HCT116 (cell line): ENCODE results near the gene TSC22D3.

ENCODE experiments used
- EZH2phosphoT487 ChIP-seq: fragments of 200-600 bp; IDR thresholded peaks from 2 replicates; pipeline ENCODE4 v1.6.1; 2018; ENCODE audit warnings: antibody characterized with exemption, borderline replicate concordance
- POLR2A ChIP-seq: IDR thresholded peaks from 2 replicates; pipeline ENCODE4 v1.7.0; 2011; ENCODE audit warnings: borderline replicate concordance; ENCODE audit not compliant: insufficient read depth, insufficient read length; ENCODE audit errors: extremely low read depth
- POLR2AphosphoS5 ChIP-seq: IDR thresholded peaks from 2 replicates; pipeline ENCODE4 v1.6.1; 2011; ENCODE audit warnings: mild to moderate bottlenecking, low read depth, low read length, moderate library complexity
- SIN3A ChIP-seq: IDR thresholded peaks from 2 replicates; pipeline ENCODE4 v1.6.1; 2012; ENCODE audit warnings: low read depth
- SP1 ChIP-seq: IDR thresholded peaks from 2 replicates; pipeline ENCODE4 v1.6.1; 2012; ENCODE audit warnings: low read depth
- SRF ChIP-seq: IDR thresholded peaks from 2 replicates; pipeline ENCODE4 v1.6.1; 2012; ENCODE audit warnings: low read depth
- YY1 ChIP-seq: IDR thresholded peaks from 2 replicates; pipeline ENCODE4 v1.6.1; 2011; ENCODE audit warnings: low read length, low read depth, moderate library complexity, mild to moderate bottlenecking; ENCODE audit not compliant: insufficient replicate concordance; ENCODE audit errors: extremely low read depth
- ZFX ChIP-seq: fragments of 450-650 bp; IDR thresholded peaks from 2 replicates; pipeline ENCODE4 v1.6.1; 2017
- TF ChIP-seq, protein P1 (sequence below), 3 experiments: fragments of 200-600 bp in 1 of 3; sonication (generic) in 1 of 3; IDR thresholded peaks in 2 of 3; conservative IDR thresholded peaks in 1 of 3; 2 replicates each; pipeline ENCODE4 v1.5.1; 2012 to 2017; ENCODE audit warnings: low read depth in 2 of 3, low read length in 2 of 3, antibody characterized with exemption in 1 of 3, borderline replicate concordance in 1 of 3, control low read depth in 1 of 3, mild to moderate bottlenecking in 1 of 3, mixed read lengths in 1 of 3, mixed run types in 1 of 3, moderate library complexity in 1 of 3; ENCODE audit not compliant: insufficient read depth in 1 of 3
- TF ChIP-seq, protein P2 (sequence below): IDR thresholded peaks from 2 replicates; pipeline ENCODE4 v1.6.1; 2012; ENCODE audit warnings: low read depth
- TF ChIP-seq, protein P3 (sequence below): IDR thresholded peaks from 2 replicates; pipeline ENCODE4 v1.6.1; 2012

DNA sequence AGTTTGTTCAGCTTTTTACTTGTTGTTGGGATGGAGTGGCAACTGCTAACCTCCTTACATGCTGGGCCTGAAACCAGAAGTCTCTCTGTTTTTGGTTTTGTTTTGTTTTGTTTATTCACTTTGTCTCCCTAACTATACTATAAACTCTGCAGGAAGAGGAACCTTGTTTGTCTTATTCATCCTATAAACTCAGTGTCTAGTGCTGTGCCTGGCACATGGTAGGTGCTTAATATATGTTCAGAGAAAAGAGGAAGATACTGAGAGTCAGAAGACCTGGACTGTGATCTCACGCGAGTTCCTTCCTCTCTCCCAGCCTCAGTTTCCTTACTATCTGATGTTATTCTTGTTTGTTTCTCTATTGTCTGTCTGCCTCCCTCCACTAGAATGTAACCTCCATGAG is 76.0 kb downstream of the TSC22D3 start:
- no peak for TF ChIP-seq POLR2A
- TF ChIP-seq, protein P1, sequence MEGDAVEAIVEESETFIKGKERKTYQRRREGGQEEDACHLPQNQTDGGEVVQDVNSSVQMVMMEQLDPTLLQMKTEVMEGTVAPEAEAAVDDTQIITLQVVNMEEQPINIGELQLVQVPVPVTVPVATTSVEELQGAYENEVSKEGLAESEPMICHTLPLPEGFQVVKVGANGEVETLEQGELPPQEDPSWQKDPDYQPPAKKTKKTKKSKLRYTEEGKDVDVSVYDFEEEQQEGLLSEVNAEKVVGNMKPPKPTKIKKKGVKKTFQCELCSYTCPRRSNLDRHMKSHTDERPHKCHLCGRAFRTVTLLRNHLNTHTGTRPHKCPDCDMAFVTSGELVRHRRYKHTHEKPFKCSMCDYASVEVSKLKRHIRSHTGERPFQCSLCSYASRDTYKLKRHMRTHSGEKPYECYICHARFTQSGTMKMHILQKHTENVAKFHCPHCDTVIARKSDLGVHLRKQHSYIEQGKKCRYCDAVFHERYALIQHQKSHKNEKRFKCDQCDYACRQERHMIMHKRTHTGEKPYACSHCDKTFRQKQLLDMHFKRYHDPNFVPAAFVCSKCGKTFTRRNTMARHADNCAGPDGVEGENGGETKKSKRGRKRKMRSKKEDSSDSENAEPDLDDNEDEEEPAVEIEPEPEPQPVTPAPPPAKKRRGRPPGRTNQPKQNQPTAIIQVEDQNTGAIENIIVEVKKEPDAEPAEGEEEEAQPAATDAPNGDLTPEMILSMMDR (IDR thresholded peaks at IDR 0.05 in 2 of 3, conservative IDR thresholded peaks at IDR 0.05 in 1 of 3; ENCODE audit: borderline replicate concordance in 1 of 3, insufficient read depth in 1 of 3, low read depth in 2 of 3, low read length in 2 of 3): no peak
- no peak for TF ChIP-seq ZFX
- TF ChIP-seq, protein P2, sequence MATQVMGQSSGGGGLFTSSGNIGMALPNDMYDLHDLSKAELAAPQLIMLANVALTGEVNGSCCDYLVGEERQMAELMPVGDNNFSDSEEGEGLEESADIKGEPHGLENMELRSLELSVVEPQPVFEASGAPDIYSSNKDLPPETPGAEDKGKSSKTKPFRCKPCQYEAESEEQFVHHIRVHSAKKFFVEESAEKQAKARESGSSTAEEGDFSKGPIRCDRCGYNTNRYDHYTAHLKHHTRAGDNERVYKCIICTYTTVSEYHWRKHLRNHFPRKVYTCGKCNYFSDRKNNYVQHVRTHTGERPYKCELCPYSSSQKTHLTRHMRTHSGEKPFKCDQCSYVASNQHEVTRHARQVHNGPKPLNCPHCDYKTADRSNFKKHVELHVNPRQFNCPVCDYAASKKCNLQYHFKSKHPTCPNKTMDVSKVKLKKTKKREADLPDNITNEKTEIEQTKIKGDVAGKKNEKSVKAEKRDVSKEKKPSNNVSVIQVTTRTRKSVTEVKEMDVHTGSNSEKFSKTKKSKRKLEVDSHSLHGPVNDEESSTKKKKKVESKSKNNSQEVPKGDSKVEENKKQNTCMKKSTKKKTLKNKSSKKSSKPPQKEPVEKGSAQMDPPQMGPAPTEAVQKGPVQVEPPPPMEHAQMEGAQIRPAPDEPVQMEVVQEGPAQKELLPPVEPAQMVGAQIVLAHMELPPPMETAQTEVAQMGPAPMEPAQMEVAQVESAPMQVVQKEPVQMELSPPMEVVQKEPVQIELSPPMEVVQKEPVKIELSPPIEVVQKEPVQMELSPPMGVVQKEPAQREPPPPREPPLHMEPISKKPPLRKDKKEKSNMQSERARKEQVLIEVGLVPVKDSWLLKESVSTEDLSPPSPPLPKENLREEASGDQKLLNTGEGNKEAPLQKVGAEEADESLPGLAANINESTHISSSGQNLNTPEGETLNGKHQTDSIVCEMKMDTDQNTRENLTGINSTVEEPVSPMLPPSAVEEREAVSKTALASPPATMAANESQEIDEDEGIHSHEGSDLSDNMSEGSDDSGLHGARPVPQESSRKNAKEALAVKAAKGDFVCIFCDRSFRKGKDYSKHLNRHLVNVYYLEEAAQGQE: no peak
- TF ChIP-seq SP1: no peak
- no peak for TF ChIP-seq EZH2phosphoT487
- TF ChIP-seq SIN3A: no peak
- TF ChIP-seq YY1: no peak
- TF ChIP-seq SRF: no peak
- no peak for TF ChIP-seq POLR2AphosphoS5
- TF ChIP-seq, protein P3, sequence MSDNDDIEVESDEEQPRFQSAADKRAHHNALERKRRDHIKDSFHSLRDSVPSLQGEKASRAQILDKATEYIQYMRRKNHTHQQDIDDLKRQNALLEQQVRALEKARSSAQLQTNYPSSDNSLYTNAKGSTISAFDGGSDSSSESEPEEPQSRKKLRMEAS: no peak
